ENCODE measurements around the gene WNK2.
"Not testable (repeated sequence)": the region's sequence is repeated elsewhere in the genome, so short reads cannot be mapped to it uniquely, and the experiment has no call there.

The WNK2 gene

DNA sequence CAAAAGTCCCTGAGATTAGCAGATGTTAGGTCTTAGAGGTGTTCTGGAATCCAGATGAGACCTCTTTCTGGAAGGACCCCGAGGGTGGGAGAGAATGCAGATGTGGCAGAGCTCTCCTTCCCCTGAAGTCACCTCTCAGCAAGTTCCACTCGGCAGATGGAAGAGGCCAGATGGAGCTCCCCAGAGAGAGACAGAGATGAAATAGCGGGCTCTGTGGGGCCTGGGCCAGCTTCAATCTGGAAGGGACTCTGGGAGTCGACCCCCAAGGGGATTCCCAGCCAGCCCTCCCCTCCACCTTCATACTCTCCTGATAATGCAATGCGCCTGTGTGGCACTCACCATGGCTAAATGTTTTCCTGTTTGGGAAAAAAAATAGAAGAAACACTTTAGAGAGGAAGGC, 60.2 kb downstream of the WNK2 start:
- no peak for DNase-seq

DNA sequence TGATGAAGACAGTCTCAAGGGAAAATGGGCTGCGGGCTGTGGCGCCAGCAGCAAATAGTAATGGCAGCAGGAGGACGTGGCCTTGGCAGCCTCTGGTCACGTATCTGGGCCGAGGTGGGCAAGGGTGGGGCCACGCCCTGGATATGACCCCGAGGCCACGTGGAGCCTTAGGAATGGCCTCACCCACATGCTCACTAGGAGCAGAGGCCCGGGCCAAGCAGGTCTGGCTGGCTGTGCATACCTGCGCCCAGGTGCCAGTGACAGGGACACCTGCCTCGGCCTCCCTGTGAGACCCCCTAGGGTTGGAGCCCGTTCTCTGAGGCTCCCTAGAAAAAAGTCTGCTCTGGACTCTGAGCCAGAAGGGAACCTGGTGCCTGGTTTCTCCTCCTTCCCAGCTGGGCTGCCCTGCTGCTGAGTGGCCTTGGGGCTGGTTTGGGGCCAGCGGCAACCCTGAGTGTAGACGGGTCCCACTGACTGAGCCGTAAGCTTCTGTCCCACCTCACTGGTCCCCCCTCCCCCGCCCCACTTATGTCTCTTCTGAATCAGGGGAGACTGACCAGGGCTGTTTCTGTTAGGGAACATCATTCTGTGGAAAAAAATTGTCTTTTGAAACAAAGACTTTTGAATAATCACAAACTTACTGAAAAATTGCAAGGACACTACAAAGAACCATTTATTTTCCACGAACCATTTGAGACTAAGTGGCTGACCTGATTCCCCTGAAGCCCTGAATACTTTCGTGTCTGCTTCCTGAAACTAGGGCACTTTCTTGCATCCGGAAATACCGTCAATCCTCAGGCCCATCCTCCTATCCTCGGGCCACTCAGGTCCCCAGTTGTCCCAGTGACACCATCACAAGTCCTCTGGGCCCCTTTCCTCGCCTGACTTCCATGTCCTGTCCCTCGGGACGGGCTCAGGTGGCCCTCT, 60.8 kb downstream of the WNK2 start:
- no peak for DNase-seq

GRCh38 chr9:93245437-93245970, 61.6 kb downstream of the WNK2 start:
- no peak for DNase-seq

DNA sequence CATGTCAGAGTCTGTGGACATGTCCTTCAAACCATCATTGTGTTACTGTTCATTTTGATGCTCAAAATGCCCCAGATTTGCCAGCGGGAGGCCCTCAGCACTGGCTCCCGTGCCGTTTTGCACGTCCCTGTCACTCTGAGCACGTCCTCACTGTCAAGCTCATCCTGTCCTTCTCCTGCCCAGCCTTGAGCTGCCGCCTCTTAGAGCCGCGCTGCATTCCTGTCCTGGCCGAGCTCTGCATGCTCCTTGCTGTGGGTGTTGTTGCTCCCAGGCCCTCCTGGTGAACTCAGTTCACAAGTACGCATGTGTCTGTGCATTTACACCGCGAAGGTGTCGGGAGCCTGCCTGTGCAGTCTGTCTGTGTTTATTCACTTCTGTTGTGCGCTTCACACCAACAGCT, 62.2 kb downstream of the WNK2 start:
- no peak for DNase-seq

GRCh38 chr9:93246526-93246925, 62.6 kb downstream of the WNK2 start:
- no peak for DNase-seq

DNA sequence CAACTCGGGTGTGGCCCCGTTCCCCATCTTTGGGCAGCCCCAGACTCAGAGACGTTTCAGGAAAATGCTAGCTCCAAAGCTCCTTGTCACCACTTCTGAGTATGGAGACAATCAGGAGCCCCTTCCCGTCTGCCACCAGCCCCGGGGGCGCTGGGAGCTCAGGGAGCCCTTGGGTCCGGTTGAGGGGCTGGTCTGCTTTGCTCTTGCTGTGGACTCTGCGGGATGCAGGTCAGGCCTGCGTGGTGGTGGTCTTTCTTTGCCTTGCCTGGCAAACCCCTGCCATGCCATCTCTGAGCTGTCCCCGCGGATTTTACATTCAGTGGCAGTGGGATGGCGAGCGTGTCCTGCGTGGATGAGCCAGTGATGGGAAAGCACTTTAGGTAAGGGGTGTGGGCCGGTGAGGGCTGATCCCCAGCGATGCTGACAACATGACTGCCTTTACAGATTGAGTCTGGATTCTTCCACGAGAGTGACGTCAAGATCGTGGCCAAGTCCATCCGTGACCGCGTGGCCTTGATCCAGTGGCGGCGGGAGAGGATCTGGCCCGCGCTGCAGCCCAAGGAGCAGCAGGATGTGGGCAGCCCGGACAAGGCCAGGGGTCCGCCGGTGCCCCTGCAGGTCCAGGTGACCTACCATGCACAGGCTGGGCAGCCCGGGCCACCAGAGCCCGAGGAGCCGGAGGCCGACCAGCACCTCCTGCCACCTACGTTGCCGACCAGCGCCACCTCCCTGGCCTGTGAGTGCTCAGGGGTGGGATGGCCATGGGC, 63.3 kb downstream of the WNK2 start:
- DNase-seq, result no peak

- no peak for DNase-seq
Observed at GRCh38 chr9:93247892-93248291, 64.0 kb downstream of the WNK2 start.

GRCh38 chr9:93248386-93249040, 64.6 kb downstream of the WNK2 start:
- no peak for DNase-seq

- no peak for DNase-seq
Observed at GRCh38 chr9:93250185-93250584, 66.2 kb downstream of the WNK2 start.

DNA sequence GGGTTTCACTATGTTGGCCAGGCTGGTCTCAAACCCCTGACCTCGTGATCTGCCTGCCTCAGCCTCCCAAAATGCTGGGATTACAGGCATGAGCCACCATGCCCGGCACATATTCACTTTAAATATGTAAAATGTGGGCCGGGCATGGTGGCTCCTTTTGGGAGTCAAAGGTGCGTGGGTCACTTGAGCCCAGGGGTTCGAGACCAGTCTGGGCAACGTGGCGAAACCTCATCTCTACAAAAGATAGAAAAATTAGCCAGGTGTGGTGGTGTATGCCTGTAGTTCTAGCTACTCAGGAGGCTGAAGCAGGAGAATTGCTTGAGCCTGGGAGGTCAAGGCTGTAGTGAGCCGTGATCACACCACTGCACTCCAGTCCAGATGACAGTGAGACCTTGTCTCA, 67.4 kb downstream of the WNK2 start:
- not testable (repeated sequence) for DNase-seq

DNA sequence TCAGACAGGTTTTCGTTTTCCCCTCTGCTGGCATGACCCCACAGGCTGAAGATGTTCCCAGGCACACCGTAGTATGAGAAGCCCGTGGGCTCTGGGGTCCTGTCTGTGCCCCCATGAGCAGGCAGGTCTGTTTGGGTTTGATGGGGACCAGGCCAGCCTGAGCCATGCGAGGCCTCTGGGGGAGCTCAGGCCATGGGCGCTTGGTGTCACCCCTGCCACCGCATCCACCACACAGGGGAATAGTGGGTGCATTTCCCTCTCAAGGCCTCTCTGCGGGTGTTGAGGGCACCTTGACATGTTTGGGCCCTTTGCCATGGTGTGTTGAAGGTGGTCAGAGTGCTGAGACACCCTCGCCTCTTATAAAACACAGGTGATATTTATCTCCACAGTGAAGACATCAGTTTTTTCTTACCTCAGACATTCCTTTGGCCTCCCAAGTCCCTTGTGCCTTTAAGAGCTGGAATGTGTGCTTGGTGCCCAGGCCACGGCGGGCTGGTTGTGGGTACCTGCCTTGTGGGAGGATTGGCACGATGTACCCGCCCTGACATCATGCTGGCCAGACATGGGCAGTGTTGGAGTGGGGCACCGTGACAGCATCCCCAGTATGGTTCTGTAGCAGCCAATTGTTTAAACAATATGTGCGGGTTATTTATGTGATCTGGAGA, 68.3 kb downstream of the WNK2 start:
- no peak for DNase-seq

- DNase-seq, result no peak
Observed at GRCh38 chr9:93252781-93253530, 69.0 kb downstream of the WNK2 start.

GRCh38 chr9:93253633-93254032, 69.7 kb downstream of the WNK2 start:
- DNase-seq, result no peak

DNA sequence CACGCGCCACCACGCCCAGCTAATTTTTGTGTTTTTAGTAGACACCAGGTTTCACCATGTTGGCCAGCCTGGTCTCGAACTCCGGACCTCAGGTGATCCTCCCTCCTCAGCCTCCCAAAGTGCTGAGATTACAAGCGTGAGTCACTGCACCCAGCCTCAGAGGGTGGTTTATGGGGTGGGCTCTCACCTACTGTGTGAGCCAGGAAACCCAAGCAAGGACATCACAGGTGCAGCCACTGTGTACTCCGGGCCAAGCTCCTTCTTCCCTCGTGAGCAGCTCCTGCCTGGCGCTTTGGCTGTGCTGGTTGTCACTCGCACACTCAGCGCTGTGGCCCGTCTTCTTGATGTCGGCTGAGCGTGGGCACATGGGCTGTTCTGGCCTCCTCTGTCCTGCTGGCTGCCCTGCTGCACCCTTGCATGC, 70.1 kb downstream of the WNK2 start:
- no peak for DNase-seq

- DNase-seq, result no peak
Observed at GRCh38 chr9:93254806-93255493, 71.0 kb downstream of the WNK2 start.

GRCh38 chr9:93255494-93255867, 71.5 kb downstream of the WNK2 start:
- DNase-seq, result no peak

DNA sequence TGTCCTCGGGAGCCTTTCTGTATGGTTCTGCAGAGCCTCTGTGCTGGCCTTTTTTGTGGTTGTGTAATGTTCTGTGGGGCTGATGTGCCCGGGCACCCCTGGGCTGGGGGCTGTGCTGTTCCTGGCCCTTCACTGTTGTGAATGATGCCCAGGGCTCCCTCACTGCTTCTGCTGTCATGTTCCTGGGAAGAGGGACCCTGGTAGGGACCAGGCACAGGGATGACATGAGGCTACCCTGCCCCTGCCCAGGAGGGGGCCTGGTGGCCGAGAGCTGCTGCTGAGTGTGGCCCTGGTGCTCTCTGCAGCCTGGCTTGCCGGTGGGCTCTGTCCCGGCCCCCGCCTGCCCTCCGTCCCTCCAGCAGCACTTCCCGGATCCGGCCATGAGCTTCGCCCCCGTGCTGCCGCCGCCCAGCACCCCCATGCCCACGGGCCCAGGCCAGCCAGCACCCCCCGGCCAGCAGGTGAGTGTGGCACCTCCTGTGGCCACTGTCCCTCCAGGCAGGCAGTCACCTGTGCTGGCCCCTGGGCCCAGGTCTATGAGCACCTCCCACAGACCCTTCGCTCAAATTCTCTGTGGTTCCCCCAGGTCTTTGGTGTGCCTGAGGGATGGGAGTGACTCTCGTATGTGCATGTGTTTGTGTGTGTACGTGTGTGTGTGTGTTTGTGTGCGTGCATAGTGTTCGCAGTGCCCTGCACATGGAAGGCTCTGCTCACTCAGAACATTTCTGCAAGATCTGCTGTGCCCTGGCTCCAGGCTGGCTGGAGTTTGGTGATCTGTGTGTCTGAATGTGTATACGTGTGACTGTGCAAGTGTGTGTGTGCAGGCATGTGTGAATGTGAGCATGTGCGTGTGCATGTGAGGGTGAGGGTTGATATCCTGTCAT, 72.3 kb downstream of the WNK2 start:
- DNase-seq, result no peak

- DNase-seq, result no peak
Observed at GRCh38 chr9:93256878-93257807, 73.2 kb downstream of the WNK2 start.

DNA sequence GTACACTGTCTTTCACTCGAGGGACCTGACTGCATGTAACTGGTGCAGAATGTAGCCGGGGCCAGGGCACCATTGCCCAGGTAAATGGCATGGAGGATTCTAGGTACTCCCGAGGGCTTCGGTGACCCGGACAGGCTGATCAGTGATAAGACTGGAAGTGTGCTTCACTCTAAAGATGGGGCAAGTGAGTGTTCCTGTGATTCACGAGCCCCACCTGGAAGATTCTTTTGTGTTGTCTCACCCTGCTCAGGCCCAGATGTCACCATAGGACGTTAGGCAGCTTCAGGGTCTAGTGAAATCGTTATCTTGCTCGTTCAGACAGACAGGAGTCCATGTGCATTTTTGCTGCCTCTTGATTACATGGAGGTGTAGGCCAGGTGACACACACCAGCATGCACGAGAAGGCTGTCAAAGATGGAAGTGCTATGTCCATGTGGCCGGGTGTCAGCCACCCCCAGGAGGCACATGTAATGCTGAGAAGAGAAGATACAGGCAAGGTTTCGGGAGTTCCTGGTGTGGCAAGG, 73.9 kb downstream of the WNK2 start:
- no peak for DNase-seq
